ENCODE results near the gene SLC1A1. TPM values are rescaled to one million over a fixed set of nuclear protein-coding genes. Genes with fewer than 3 reads are reported as not detected.

The SLC1A1 gene
- total RNA-seq, 2 experiments from 2014 or later, result 0.11 to 0.14 TPM

DNA sequence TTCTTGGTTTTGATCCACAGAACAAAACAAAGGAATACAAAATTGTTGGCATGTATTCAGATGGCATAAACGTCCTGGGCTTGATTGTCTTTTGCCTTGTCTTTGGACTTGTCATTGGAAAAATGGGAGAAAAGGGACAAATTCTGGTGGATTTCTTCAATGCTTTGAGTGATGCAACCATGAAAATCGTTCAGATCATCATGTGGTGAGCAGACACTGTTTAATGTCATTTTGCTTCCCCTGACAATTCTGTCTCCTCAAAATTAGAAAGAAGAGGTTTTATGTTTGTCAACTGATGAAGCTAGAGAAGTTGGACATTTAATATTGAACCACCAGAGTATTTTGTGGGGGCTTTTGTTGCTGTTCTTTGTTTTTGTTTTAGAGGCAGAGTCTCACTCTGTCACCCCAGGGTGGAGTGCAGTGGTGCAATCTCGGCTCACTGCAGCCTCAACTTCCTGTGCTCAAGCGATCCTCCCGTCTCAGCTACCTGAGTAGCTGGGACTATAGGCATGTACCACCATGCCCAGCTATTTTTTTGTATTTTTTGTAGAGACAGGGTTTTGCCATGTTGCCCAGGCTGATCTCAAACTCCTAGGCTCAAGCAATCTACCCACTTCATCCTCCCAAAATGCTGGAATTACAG, 82.0 kb downstream of the SLC1A1 start:
- H3K4me3 Mint-ChIP-seq, result no peak overlapping the region
- TF ChIP-seq, protein P1, sequence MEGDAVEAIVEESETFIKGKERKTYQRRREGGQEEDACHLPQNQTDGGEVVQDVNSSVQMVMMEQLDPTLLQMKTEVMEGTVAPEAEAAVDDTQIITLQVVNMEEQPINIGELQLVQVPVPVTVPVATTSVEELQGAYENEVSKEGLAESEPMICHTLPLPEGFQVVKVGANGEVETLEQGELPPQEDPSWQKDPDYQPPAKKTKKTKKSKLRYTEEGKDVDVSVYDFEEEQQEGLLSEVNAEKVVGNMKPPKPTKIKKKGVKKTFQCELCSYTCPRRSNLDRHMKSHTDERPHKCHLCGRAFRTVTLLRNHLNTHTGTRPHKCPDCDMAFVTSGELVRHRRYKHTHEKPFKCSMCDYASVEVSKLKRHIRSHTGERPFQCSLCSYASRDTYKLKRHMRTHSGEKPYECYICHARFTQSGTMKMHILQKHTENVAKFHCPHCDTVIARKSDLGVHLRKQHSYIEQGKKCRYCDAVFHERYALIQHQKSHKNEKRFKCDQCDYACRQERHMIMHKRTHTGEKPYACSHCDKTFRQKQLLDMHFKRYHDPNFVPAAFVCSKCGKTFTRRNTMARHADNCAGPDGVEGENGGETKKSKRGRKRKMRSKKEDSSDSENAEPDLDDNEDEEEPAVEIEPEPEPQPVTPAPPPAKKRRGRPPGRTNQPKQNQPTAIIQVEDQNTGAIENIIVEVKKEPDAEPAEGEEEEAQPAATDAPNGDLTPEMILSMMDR (IDR thresholded peaks at IDR 0.05), result no peak
- ATAC-seq (ENCODE audit: poor library complexity), result peak; percentile 59

DNA sequence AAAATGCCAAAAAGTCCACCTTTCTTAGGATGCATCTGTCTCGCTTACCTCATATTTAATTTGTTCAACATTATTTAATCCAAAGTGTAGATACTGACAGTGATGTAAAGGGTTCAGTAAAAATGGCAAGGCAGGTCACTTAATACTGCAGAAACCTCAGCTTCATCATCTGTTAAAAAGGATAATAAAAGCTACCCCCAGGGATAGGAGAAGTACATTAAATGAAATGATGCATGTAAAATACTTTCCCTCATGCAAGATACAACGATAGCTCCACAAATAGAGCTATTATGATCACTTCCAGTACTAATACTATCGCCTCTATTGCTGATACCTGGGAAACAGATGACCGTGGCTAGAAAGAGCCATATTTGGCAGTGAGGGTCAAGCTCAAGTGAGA, 82.9 kb downstream of the SLC1A1 start:
- no peaks in the 10 kb centered on the region for H3K9me3 ChIP-seq (ENCODE audit: control insufficient read depth in 1 of 2, insufficient read depth in 1 of 2, low read length in 2 of 2)
- no peaks in the 10 kb centered on the region for H3K9me3 Mint-ChIP-seq
- CTCF ChIA-PET, result no interaction called here
- H3K27me3 ChIP-seq (ENCODE audit: control insufficient read depth in 1 of 2, insufficient read depth in 2 of 2, low read length in 2 of 2), result no peaks in the 10 kb centered on the region
- peaks cover 27% of the 10 kb centered on the region for H3K4me1 Mint-ChIP-seq (ENCODE audit: low read depth)
- no peak for ATAC-seq (ENCODE audit: poor library complexity)
- TF ChIP-seq, protein P1 (IDR thresholded peaks at IDR 0.05), result no peak
- no peak overlapping the region for H3K4me3 Mint-ChIP-seq
- H3K4me3 ChIP-seq (ENCODE audit: low read length), result no peak overlapping the region
- peaks cover 13% of the 10 kb centered on the region for H3K4me1 ChIP-seq (ENCODE audit: insufficient read depth, low read length)
- DNase-seq, result no peak
- POLR2A ChIA-PET, result interaction anchor here (1.1 to 2.7 kb wide), 2 partner anchors 10 to 23 kb away, joined by 3 to 7 read pairs; no protein-coding TSS in a partner anchor
- H3K27me3 Mint-ChIP-seq, result no peaks in the 10 kb centered on the region
- H3K27ac Mint-ChIP-seq, result peak overlapping the region; percentile 28
- intact Hi-C loops (cut with DNase I, micrococcal nuclease), result loop anchor here in 1 of 2 experiments (5.0 to 10.0 kb wide), 2 partner anchors 52 to 71 kb away; no protein-coding TSS in a partner anchor
- no peak overlapping the region for H3K27ac ChIP-seq (ENCODE audit: low read depth in 1 of 2, low read length in 2 of 2)
- H3K36me3 Mint-ChIP-seq (ENCODE audit: low read depth), result no peaks in the 10 kb centered on the region
- no peaks in the 10 kb centered on the region for H3K36me3 ChIP-seq (ENCODE audit: insufficient read depth, low read length)

More for the DNA sequence above, 82.0 kb downstream of the SLC1A1 start:
- no peaks in the 10 kb centered on the region for H3K36me3 Mint-ChIP-seq (ENCODE audit: low read depth)
- intact Hi-C loops (cut with DNase I, micrococcal nuclease), result loop anchor here in 1 of 2 experiments (5.0 to 10.0 kb wide), 2 partner anchors 52 to 70 kb away; no protein-coding TSS in a partner anchor
- ChIA-PET CTCF (no interaction called here), POLR2A (interaction anchor here (1.1 to 2.7 kb wide), 2 partner anchors 9 to 24 kb away, joined by 3 to 7 read pairs; no protein-coding TSS in a partner anchor)
- H3K36me3 ChIP-seq (ENCODE audit: insufficient read depth, low read length), result no peaks in the 10 kb centered on the region
- H3K4me1 ChIP-seq (ENCODE audit: insufficient read depth, low read length), result peaks cover 13% of the 10 kb centered on the region
- no peaks in the 10 kb centered on the region for H3K9me3 Mint-ChIP-seq
- H3K9me3 ChIP-seq (ENCODE audit: control insufficient read depth in 1 of 2, insufficient read depth in 1 of 2, low read length in 2 of 2), result no peaks in the 10 kb centered on the region
- no peaks in the 10 kb centered on the region for H3K27me3 ChIP-seq (ENCODE audit: control insufficient read depth in 1 of 2, insufficient read depth in 2 of 2, low read length in 2 of 2)
- no peak overlapping the region for H3K27ac ChIP-seq (ENCODE audit: low read depth in 1 of 2, low read length in 2 of 2)
- no peak overlapping the region for H3K4me3 ChIP-seq (ENCODE audit: low read length)
- H3K27me3 Mint-ChIP-seq, result no peaks in the 10 kb centered on the region
- peaks cover 27% of the 10 kb centered on the region for H3K4me1 Mint-ChIP-seq (ENCODE audit: low read depth)
- peak overlapping the region; percentile 28 for H3K27ac Mint-ChIP-seq
- peak in 9 of 14 experiments; percentile 10 to 48 (median 24) for DNase-seq

DNA sequence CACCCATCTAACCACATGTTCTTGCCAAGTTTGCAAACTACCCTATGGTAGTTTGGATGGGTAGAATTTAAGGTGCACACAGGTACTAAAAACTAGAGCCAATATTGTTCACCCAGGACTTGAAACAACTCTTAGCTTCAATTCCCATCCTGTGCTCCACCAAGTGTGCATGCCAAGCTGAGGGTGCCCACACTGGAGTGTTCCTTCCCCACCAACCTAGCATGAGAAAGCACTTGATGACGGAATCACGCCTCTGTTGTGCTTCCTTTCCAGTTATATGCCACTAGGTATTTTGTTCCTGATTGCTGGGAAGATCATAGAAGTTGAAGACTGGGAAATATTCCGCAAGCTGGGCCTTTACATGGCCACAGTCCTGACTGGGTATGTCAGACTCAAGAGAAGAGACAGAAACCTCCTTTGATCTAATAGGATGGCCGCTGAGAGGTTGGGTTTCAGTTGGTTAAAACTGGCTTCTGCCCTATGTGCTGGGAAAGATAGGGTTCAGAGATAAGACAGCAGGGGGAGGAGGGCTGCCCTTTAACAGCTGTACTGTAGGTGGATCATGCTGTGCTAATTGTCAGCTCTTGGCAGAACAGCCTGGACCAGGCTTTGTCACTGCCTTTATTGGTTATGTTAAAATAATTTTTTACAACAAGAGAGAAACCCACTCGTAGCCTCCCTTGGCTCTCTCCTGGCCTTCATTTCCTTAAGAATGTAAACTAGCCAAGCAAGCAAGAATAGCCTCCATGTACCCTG, 83.5 kb downstream of the SLC1A1 start:
- H3K4me3 ChIP-seq (ENCODE audit: low read length), result no peak overlapping the region
- POLR2A ChIA-PET, result interaction anchor here (0.7 to 2.7 kb wide), 3 partner anchors 22 to 46 kb away, joined by 3 to 7 read pairs (median 3); no protein-coding TSS in a partner anchor
- Mint-ChIP-seq H3K27me3 (no peaks in the 10 kb centered on the region), H3K4me3 (no peak overlapping the region), H3K27ac (no peak overlapping the region), H3K9me3 (no peaks in the 10 kb centered on the region), H3K36me3 (ENCODE audit: low read depth) (no peaks in the 10 kb centered on the region), H3K4me1 (ENCODE audit: low read depth) (peaks cover 27% of the 10 kb centered on the region)
- no peaks in the 10 kb centered on the region for H3K36me3 ChIP-seq (ENCODE audit: insufficient read depth, low read length)
- ATAC-seq (ENCODE audit: poor library complexity), result no peak
- no peaks in the 10 kb centered on the region for H3K27me3 ChIP-seq (ENCODE audit: control insufficient read depth in 1 of 2, insufficient read depth in 2 of 2, low read length in 2 of 2)
- H3K4me1 ChIP-seq (ENCODE audit: insufficient read depth, low read length), result peaks cover 13% of the 10 kb centered on the region
- TF ChIP-seq, protein P1 (IDR thresholded peaks at IDR 0.05), result no peak
- intact Hi-C loops (cut with DNase I, micrococcal nuclease), result loop anchor here in 1 of 2 experiments (5.0 to 10.0 kb wide), 2 partner anchors 51 to 72 kb away; no protein-coding TSS in a partner anchor
- CTCF ChIA-PET, result no interaction called here
- H3K9me3 ChIP-seq (ENCODE audit: control insufficient read depth in 1 of 2, insufficient read depth in 1 of 2, low read length in 2 of 2), result no peaks in the 10 kb centered on the region
- DNase-seq, result no peak
- H3K27ac ChIP-seq (ENCODE audit: low read depth in 1 of 2, low read length in 2 of 2), result no peak overlapping the region
